HepG2 (cell line): Measurements from ENCODE around the gene IRGQ. TPM values are rescaled to one million over a fixed set of nuclear protein-coding genes. Genes with fewer than 3 reads are reported as not detected.

Experiments
- ATF1 ChIP-seq: IDR thresholded peaks from 2 replicates; pipeline ENCODE4 v1.6.1; 2016; ENCODE audit warnings: mild to moderate bottlenecking, control low read depth
- CHD2 ChIP-seq: IDR thresholded peaks from 2 replicates; pipeline ENCODE4 v1.6.1; 2011; ENCODE audit warnings: low read depth, low read length, improper control_type of control experiment
- DDIT3 ChIP-seq: sonication (generic); formaldehyde crosslinking; IDR thresholded peaks from 2 replicates; pipeline ENCODE4 v1.4.0; 2020; ENCODE audit warnings: mild to moderate bottlenecking, missing genetic modification reagents
- MAFF ChIP-seq: IDR thresholded peaks from 2 replicates; pipeline ENCODE4 v1.6.1; 2011; ENCODE audit warnings: low read depth, low read length, improper control_type of control experiment
- MXD4 ChIP-seq: IDR thresholded peaks from 2 replicates; pipeline ENCODE4 v1.6.1; 2016; ENCODE audit warnings: mild to moderate bottlenecking, missing biosample characterization, missing genetic modification reagents
- NBN ChIP-seq: fragments of 450-650 bp; conservative IDR thresholded peaks from 2 replicates; pipeline ENCODE4 v1.6.1; 2017
- RAD51 ChIP-seq: fragments of 450-650 bp; IDR thresholded peaks from 2 replicates; pipeline ENCODE4 v1.6.1; 2016; ENCODE audit warnings: borderline replicate concordance
- REPIN1 ChIP-seq: sonication (generic); formaldehyde crosslinking; IDR thresholded peaks from 2 replicates; pipeline ENCODE4 v1.8.0; 2022; ENCODE audit warnings: missing genetic modification reagents, low read depth, mild to moderate bottlenecking, borderline replicate concordance
- SETDB1 ChIP-seq: sonication (generic); formaldehyde crosslinking; IDR thresholded peaks from 2 replicates; pipeline ENCODE4 v1.5.1; 2020; ENCODE audit warnings: missing genetic modification reagents, mild to moderate bottlenecking, borderline replicate concordance
- ZBTB10 ChIP-seq: sonication (generic); formaldehyde crosslinking; IDR thresholded peaks from 2 replicates; pipeline ENCODE4 v1.4.0; 2020; ENCODE audit warnings: missing genetic modification reagents, borderline replicate concordance
- ZBTB34 ChIP-seq: sonication (generic); formaldehyde crosslinking; IDR thresholded peaks from 2 replicates; pipeline ENCODE4 v1.8.0; 2022; ENCODE audit warnings: mild to moderate bottlenecking, missing genetic modification reagents
- ZNF556 ChIP-seq: sonication (generic); formaldehyde crosslinking; IDR thresholded peaks from 2 replicates; pipeline ENCODE4 v1.4.0; 2020; ENCODE audit warnings: mild to moderate bottlenecking, missing genetic modification reagents, borderline replicate concordance
- ZNF839 ChIP-seq: sonication (generic); formaldehyde crosslinking; IDR thresholded peaks from 2 replicates; pipeline ENCODE4 v1.4.0; 2020; ENCODE audit warnings: missing genetic modification reagents, mild to moderate bottlenecking, borderline replicate concordance
- ZNF850 ChIP-seq: sonication (generic); formaldehyde crosslinking; conservative IDR thresholded peaks from 2 replicates; pipeline ENCODE4 v1.9.0; 2021; ENCODE audit warnings: mild to moderate bottlenecking, missing genetic modification reagents
- polyA plus RNA-seq, 8 experiments: library from polyadenylated mRNA; depleted of rRNA in 3 of 8; stranded (reverse) in 7 of 8; unstranded in 1 of 8; fragments of >200 nt; fragmentation: Illumina TruSeq in 4 of 8; extraction: Trizol in 4 of 8; gene quantifications; 2 replicates each; pipeline versions ENCODE4 v1.2.1 to v1.2.3, GENCODE V29; 2011 to 2016; ENCODE audit warnings: low read depth in 4 of 8, missing spikeins in 1 of 8, mixed read lengths in 1 of 8; ENCODE audit not compliant: insufficient read depth in 1 of 8
- total RNA-seq, 5 experiments: library from RNA; depleted of rRNA; stranded (reverse); fragments of >200 nt; fragmentation: Illumina TruSeq; extraction: Trizol; gene quantifications; 2 replicates each; pipeline ENCODE4 v1.2.3, GENCODE V29; 2016; ENCODE audit warnings: low read depth in 1 of 5
- TF ChIP-seq, protein P1 (sequence below): sonication (generic); formaldehyde crosslinking; IDR thresholded peaks from 2 replicates; pipeline ENCODE4 v1.4.0; 2020; ENCODE audit warnings: mild to moderate bottlenecking, missing genetic modification reagents
- TF ChIP-seq, protein P2 (sequence below): sonication (generic); formaldehyde crosslinking; IDR thresholded peaks from 2 replicates; pipeline ENCODE4 v1.8.0; 2022; ENCODE audit warnings: mild to moderate bottlenecking, missing genetic modification reagents; ENCODE audit not compliant: insufficient replicate concordance
- TF ChIP-seq, protein P3 (sequence below): sonication (generic); formaldehyde crosslinking; IDR thresholded peaks from 2 replicates; pipeline ENCODE4 v1.4.0; 2020; ENCODE audit warnings: mild to moderate bottlenecking, missing genetic modification reagents

Gene IRGQ
- total and polyA plus RNA-seq, 2 of the 13 experiments (the other 11 are each of a cell fraction or from before 2014, with no cell fraction given): 11.6 to 12.4 TPM

DNA sequence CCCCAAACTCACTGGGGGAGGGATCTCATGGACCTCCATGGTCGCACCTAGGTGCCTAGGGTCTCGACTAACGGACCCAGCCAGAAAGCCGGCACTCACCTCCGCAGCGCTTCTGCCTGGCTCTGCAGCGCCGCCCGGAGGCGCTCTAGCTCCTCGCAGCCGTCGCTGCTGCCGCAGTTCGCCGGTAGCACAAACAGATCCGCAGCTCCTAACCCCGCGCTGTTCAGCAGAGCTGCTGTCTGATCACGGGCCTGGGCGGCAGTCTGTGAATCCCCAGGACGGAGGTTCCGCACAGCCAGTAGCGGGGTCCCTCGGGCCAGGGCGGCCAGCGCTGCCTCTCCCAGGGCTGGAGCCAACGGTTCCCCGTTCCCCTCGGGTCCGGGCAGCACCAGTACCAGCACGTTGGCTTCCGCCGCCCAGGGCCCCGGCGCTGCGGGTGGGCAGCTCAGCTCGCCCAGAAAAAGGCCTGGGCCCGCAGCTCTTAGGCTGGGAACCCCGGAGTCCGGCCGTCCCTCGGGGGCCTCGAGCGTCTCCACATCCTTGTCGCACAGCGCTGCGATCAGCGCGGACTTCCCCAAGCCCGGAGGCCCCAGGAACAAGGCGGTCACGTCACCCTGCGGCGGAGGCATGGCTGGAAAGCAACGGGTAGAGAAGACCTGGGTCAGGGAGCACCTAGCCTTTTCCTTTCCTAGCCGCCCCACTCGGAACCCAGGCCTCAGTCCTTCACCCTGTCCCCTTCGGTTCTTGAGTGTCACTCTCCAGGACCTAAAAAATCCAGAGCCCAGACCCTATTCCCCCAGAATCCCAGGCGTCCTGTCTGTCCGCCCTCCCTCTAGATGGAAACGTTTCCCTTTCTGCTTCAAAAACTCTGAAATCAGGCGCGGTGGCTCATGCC, 977 bp downstream of the IRGQ start (continued):
- TF ChIP-seq, protein P1, sequence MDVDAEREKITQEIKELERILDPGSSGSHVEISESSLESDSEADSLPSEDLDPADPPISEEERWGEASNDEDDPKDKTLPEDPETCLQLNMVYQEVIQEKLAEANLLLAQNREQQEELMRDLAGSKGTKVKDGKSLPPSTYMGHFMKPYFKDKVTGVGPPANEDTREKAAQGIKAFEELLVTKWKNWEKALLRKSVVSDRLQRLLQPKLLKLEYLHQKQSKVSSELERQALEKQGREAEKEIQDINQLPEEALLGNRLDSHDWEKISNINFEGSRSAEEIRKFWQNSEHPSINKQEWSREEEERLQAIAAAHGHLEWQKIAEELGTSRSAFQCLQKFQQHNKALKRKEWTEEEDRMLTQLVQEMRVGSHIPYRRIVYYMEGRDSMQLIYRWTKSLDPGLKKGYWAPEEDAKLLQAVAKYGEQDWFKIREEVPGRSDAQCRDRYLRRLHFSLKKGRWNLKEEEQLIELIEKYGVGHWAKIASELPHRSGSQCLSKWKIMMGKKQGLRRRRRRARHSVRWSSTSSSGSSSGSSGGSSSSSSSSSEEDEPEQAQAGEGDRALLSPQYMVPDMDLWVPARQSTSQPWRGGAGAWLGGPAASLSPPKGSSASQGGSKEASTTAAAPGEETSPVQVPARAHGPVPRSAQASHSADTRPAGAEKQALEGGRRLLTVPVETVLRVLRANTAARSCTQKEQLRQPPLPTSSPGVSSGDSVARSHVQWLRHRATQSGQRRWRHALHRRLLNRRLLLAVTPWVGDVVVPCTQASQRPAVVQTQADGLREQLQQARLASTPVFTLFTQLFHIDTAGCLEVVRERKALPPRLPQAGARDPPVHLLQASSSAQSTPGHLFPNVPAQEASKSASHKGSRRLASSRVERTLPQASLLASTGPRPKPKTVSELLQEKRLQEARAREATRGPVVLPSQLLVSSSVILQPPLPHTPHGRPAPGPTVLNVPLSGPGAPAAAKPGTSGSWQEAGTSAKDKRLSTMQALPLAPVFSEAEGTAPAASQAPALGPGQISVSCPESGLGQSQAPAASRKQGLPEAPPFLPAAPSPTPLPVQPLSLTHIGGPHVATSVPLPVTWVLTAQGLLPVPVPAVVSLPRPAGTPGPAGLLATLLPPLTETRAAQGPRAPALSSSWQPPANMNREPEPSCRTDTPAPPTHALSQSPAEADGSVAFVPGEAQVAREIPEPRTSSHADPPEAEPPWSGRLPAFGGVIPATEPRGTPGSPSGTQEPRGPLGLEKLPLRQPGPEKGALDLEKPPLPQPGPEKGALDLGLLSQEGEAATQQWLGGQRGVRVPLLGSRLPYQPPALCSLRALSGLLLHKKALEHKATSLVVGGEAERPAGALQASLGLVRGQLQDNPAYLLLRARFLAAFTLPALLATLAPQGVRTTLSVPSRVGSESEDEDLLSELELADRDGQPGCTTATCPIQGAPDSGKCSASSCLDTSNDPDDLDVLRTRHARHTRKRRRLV (CRISPR knock-in tag): peak; percentile 69; the same call in 1 of the 2 replicates
- TF ChIP-seq, protein P2, sequence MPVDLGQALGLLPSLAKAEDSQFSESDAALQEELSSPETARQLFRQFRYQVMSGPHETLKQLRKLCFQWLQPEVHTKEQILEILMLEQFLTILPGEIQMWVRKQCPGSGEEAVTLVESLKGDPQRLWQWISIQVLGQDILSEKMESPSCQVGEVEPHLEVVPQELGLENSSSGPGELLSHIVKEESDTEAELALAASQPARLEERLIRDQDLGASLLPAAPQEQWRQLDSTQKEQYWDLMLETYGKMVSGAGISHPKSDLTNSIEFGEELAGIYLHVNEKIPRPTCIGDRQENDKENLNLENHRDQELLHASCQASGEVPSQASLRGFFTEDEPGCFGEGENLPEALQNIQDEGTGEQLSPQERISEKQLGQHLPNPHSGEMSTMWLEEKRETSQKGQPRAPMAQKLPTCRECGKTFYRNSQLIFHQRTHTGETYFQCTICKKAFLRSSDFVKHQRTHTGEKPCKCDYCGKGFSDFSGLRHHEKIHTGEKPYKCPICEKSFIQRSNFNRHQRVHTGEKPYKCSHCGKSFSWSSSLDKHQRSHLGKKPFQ (CRISPR knock-in tag): peak; percentile 12
- TF ChIP-seq NBN (no peak), REPIN1 (CRISPR knock-in tag) (peak; percentile 47; the same call in 1 of the 2 replicates), SETDB1 (CRISPR knock-in tag) (no peak), ZBTB10 (no peak), MAFF (no peak), MXD4 (CRISPR knock-in tag) (no peak), ZNF839 (CRISPR knock-in tag) (no peak), ATF1 (CRISPR knock-in tag) (no peak), ZNF850 (CRISPR knock-in tag) (no peak; the same call in 1 of the 2 replicates), ZBTB34 (CRISPR knock-in tag) (no peak), RAD51 (no peak), ZNF556 (CRISPR knock-in tag) (no peak), DDIT3 (no peak), CHD2 (no peak)
- TF ChIP-seq, protein P3, sequence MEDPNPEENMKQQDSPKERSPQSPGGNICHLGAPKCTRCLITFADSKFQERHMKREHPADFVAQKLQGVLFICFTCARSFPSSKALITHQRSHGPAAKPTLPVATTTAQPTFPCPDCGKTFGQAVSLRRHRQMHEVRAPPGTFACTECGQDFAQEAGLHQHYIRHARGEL (CRISPR knock-in tag): no peak
